UCSD-AML1 (cell line): ENCODE measurements around the gene RGS2.

Experiments used
- DNase-seq: peaks from one replicate; lab custom pipeline; 2025; ENCODE audit not compliant: unreplicated experiment; lab: John Stamatoyannopoulos, UW

RGS2 gene

DNA sequence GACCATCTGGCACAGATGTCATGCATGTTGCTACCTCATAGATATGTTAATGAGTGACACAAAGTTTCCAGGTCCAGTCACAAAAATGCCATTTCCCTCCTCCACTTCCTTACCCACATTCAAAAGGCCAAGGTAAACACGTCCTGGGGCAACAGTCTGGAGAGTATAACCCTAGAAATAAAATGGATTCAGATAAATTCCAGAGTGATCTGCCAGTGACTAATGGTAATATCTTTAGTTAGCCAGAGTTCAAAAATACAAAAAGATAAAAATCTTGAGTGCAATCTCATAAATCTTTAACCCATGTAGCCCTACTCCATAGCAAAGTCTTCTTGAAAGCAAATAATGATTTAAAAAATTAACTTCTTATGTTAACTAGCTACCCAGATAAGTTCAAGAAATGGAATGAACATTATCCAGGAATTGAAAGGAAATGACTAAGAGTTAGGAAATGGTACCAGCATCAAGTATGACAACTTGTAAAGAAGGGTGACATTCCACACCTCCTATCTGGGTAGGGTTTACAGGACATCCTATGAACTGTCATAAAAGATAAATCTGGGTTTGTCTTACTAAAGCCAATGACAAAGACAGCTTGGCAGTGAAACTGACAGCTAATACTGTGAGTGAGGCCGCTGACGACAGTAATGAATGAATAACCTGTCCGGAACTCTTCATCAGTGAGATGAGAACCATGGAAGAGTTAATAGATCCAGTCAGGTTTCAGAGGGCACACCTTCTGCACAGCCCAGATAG is 18.1 kb downstream of the RGS2 start:
- DNase-seq, result no peak

DNA sequence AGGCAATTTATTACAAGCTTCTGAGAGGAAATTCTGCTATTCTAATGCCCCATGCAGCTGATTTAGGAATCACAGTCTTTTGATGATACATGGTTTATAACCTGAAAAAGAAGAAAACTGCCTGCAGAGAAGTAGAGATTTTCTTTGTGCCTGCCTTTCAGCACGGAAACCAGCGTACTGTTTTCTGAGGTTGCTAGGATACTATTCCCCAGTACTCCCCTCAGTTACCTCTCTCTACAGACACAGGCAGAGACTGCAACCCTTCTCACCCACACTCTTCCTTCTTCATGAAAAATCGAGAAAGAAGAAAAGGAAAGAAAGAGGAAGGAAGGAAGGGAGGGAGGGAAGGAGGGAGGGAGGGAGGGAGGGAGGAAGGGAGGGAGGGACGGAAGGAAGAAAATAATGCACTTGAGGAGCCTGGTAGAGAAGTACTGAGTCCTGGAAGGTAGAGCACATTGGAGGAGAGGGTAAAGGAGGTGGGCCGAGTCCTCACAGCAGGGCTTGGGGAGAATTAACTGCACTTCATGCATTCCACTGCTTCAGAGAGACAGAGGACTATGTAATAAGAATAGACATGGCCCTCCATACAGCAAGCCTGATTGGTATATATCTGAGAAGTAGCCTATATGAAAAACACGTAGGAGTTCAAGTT is 21.9 kb downstream of the RGS2 start:
- DNase-seq, result no peak

DNA sequence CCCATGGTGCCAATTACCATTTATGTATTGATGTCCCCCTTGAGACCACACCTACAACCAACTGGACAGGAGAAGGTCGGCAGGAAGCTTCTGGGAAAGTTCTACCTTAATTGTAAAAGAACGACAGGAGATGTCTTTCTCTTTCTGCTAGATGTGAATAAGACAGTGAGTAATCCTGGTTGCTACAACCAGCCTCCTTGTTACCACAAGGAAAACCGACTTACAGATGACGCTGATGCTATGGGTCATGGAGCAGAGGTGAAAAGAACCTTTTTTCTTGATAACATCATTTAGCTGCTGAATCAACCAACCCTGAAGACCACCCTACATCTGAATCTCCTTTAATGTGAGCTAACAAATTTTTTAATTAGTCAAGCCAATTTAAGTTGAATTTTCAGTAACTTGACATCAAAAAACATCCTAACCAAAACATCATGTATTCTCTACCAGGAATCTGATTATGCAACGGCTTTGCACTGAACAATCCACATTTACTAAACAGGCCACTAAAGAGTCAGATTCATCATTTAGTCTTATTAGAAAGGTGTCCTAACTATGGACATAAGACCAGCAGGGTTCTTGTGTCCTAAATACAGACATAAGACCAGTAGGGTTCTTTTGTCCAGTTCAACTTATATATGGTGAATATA is 23.0 kb downstream of the RGS2 start:
- no peak for DNase-seq

DNA sequence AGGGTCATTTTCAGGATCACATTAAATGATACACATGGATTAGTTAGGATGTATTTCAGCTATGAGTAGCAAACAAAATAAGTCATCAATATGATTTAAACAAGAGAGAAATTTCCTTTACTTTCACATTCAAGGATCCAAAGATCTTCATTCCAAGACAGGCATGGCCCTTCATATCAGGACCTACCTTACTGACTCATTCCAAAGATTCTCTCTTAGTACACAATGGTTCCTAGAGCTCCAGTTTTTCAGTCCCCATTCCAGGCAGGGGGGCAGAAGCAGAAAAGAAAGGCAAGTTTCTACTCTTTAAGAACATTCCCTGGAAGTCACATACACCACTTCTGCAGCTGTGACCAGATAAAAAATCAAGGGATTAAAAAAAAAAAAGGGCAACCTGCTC is 23.7 kb downstream of the RGS2 start:
- DNase-seq, result no peak

DNA sequence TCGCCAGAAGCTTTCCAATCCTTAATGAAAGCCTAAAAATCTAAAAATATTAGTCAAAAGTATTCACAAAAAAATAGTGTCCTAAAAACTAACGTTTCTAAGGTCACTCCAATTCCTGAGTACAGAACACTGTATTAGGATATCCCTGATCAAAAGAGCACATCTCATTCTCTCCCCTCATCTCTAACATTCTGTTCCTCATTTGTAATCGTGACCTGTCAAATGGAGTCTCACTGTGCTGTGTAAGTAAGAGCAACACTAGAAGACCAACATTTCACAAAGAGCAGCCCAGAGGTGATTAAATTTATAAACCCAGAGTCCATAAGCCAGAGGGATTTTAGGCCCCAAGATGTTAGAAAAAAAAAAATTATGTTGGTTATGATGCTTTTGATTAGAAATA is 26.3 kb downstream of the RGS2 start:
- DNase-seq, result no peak

DNA sequence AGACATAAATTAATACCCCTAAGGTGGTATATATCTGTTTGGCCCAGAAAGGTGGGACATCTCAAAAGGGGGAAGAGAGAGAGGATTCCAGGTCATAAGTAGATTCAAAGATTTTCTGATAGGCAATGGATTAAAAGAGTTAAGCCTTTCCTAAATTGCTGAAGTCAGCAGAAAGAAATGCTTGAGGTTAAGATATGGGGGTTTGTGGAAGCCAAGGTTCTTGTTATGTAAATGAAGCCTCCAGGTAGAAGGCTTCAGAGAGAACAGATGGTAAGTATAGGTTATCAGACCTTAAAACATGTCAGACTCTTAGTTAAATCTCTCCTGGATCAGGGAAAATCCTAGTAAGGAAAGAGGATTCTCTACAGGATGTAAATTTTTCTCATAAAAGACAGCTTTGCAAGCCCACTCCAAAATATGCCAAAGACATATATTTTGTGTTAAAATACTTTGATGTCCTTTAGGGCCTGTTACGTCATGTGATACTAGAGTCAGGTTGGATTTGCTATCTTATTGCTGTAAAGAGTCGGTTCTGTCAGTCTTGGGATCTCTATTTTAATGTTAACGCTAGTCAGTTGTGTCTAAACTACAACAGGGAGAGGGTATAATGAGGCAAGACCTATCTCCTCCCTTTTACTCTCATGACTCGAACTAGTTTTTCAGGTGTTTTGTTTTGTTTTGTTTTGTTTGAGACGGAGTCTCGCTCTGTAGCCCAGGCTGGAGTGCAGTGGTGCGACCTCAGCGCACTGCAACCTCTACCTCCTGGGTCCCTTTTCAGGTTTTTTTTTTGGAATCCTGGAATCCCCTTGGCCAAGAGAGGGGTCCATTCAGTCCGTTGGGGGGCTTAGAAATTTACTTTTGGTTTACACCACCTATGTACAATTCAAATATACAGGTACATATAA is 30.6 kb downstream of the RGS2 start:
- DNase-seq, result no peak

DNA sequence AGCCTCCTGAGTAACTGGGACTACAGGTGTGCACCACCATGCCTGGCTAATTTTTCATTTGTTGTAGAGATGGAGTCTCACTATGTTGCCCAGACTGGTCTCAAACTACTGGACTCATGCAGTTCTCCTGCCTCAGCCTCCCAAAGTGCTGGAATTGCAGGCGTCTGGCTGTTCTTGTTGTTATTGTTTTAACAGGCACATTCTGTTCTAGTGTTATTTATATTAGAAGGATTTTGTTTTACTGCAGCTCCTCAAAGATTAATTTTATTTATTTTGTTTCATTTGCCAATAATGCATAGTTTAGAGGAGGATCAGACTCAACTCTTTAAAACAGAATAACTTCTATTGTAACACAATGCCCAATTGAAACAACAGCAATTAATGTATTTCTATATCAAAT is 35.5 kb downstream of the RGS2 start:
- DNase-seq, result no peak

DNA sequence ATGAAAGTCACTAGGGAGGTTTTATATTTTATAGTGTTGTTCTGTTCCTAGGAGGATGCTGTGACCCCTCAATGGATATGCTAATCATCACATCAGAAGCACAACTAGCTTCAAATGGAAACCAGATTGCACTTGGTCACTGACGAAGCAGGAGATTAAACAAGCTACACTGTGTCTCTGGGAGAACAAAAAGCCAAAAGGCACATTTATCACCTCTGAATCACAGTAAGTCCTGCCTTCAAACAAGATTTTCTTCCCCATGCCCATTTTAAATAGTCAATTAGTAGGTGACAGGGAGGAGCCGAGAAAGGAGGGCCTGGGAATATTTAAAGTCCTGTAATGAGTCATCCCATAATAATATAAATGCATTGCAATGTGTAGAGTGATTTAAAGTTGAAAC is 38.1 kb downstream of the RGS2 start:
- DNase-seq, result no peak

DNA sequence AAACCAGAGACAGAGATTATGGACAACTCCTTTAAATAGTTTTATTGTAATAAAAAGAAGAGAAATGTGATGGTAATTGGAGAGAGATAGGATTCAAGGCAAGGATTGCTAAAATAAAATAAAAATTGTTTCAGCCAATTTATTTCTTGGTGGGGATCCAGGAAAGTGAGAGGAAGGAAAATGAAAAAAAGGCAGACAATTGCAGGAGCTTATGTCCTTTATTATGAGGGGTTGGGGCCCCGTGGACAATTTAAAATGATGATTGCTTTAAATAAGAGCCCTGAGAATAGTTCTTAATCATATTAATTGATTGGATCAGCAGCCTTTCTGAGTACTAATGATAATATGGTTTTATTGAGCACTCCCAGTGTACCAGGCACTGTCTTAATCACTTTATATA is 40.2 kb downstream of the RGS2 start:
- no peak for DNase-seq

DNA sequence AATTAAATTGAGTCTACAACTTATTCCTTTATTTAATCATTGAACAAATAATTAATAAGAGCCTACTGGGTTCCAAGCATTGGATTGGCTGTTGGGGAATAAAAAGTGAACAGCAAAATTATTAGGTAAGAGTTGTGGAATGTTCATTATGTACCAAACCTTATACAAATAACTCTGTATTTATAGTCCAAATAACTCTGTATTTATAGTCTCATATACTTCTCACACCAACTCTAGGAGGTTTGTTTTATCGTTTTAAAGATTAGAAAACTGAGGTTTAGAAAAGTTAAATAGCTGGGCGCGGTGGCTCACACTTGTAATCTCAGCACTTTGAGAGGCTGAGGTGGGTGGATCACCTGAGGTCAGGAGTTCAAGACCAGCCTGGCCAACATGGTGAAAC is 40.6 kb downstream of the RGS2 start:
- DNase-seq, result no peak

DNA sequence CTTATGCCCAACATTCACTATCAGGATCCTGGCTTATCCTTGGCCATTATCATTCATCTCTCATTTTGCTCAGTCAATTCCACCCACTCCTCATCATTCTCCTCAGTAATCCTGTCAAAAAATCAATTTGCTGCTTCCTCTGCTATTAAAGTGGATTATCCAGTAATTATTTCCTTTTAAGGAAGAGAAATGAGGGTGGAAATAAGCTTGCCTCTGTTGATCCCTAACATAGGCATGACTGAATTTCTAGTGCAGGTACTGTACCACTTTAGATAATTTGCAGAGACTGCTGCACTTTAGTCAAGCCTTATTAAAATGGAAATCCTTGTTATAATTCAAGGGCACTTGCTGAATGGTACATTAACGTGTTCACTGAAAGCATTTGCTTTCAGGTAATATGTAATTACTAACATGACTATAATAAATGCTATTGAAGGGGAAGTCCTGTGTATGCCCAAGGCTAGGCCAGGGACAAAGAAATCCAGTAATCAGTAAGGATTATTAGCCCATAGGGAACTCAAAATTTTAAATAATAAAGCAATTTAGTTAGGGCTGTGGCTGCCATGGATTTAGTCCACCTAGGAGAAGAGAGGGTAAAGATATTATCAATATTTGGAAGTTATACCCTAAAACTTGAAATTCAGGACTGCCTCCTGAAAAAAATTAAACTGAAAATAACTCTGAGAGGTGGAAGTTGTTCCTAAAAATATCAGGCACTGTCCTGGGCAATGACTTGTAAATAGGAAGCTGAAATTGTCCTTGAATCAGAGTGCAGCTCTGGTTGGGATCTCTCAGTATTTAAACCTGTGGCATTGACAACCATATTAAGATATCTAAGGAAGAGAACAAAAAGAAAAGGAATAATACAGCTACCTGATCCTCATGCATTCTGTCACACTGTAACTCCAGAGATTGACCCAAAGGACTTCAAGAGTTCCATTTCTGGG is 43.4 kb downstream of the RGS2 start:
- no peak for DNase-seq

DNA sequence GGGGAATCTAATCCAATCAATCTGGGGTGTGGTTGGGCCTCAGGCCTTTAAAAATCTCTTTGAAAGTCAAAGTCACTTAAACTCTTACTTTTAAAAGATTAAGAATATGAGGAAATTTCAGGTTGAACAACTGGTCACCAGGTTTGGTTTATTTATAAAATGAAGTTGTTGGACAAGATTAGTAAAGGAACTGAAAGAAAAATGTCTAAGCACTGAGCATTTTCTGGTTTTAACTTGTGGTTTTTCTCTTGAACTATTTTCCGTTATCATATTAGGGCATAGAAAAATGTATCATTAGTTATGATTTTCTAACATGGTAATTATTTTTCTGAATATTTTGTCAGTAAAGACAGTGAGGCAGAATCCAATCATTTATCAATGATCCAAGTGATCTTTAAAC is 49.6 kb downstream of the RGS2 start:
- no peak for DNase-seq

DNA sequence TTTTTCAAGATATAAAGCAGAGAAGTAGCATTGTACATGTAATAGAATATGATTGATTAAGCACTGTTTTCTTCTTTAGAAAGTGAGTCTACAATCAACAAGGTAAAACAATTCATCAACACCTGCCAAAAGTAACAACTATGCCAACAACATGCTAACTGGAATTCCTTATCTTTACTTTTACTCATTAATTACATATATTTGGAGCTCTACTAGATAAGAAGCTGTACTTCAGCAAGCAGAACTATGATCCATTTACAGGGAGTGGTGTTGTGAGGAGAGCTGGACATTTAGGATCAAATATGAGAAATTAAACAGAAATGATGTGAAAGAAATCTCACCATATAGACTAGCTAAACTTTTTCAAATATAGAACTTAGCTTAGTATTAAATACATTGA is 51.0 kb downstream of the RGS2 start:
- DNase-seq, result no peak

DNA sequence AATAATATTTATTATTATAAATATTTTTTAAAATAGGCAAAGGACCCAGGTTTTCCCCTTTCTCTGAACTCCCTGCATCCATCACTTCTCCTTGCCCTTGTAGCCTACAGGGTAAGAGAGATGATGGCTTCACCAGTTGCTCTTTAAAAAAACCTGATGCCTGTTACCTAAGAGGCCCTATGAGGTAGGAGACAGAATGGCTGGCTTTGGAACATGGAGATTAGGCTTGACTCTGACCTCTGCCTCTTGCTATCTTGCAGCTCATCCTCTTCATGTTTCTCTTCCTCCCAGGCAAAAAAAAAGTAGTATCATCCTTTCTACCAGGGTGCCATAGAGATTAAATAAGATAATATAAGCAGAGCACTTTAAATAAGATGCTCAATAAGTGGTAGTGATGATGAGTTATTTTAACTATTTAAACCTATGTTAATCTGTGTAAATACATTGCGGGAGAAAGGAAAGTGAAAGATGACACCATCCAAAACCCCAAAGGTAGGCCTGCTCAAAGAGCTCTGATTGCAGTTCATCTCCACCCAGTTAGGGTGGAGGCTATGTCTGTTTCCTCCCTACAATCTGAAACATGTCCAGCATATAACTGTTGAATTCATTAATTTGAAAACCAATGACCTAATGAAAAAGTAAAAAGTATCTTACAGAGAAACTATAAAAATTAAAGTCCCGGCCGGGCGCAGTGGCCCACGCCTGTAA is 51.8 kb downstream of the RGS2 start:
- no peak for DNase-seq

DNA sequence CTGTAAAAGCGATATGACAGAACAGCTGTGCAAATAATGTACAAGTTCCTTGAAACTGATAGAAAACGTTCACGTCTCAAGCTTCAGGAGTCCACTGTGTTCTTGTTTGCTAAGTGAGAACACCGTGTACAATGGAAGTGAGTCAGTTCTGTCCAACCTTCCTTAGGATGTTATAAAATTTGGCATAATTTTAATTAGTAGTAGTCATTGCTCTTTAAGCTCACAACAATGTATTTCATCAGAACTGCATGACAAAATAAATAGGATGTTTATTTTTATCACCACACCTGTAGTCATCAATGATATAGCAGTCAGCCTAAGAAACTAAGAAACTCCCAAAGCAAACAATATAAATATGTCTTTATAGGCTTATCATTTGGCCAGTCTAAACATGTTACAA is 53.0 kb downstream of the RGS2 start:
- DNase-seq, result no peak
